PC-3 (cell line): ENCODE measurements around the gene ZNF423. TPM values are rescaled to one million over a fixed set of nuclear protein-coding genes. Genes with fewer than 3 reads are reported as not detected.

Experiments used
- ATAC-seq: fragments of 200-7000 bp; cut with Tn5 transposase; 2 replicates; pipeline ENCODE4 v1.9.1; 2020; ENCODE audit warnings: mild to moderate bottlenecking, moderate library complexity
- BruUV-seq: library from RNA; stranded (reverse); fragments of 400-500 nt; replicated peaks from 2 replicates; lab custom pipeline; 2021; lab: Mats Ljungman, UMichigan
- CTCF ChIA-PET: fragments of 300-600 bp; sonication (Branson Sonifier 250); formaldehyde crosslinking; loops from one replicate; lab custom pipeline; 2022; ENCODE audit warnings: antibody characterized with exemption; lab: Charles Lee
- POLR2A ChIA-PET: fragments of 300-600 bp; sonication (Branson Sonifier 250); formaldehyde crosslinking; loops from one replicate; lab custom pipeline; 2022; ENCODE audit warnings: antibody characterized with exemption; ENCODE audit not compliant: unreplicated experiment; lab: Charles Lee
- DNase-seq: peaks from one replicate; pipeline ENCODE4 v3.0.0-alpha.2; 2015
- H2AFZ ChIP-seq: fragments of 300-600 bp; sonication (generic); 2 replicates; pipeline ENCODE4 v1.6.0; 2016; ENCODE audit warnings: antibody characterized with exemption, low read length
- H3F3A ChIP-seq: fragments of 300-600 bp; sonication (generic); one replicate; pipeline ENCODE4 v1.6.0; 2017; ENCODE audit warnings: antibody characterized with exemption, low read length, control low read depth, mild to moderate bottlenecking; ENCODE audit not compliant: unreplicated experiment
- H3K27ac ChIP-seq: fragments of 300-600 bp; sonication (generic); 2 replicates; pipeline ENCODE4 v1.5.1; 2016; ENCODE audit warnings: mild to moderate bottlenecking, low read length
- H3K27me3 ChIP-seq: fragments of 300-600 bp; sonication (generic); 2 replicates; pipeline ENCODE4 v1.6.1; 2016; ENCODE audit warnings: low read length, mixed read lengths
- H3K36me3 ChIP-seq: fragments of 300-600 bp; sonication (generic); 2 replicates; pipeline ENCODE4 v1.6.1; 2016; ENCODE audit warnings: low read depth, mixed run types, low read length, mixed read lengths
- H3K4me1 ChIP-seq: fragments of 300-600 bp; sonication (generic); 2 replicates; pipeline ENCODE4 v1.5.1; 2016; ENCODE audit warnings: low read length; ENCODE audit not compliant: insufficient read depth
- H3K4me2 ChIP-seq: fragments of 300-600 bp; sonication (generic); 2 replicates; pipeline ENCODE4 v1.6.0; 2016; ENCODE audit warnings: low read length
- H3K4me3 ChIP-seq: fragments of 300-600 bp; sonication (generic); 2 replicates; pipeline ENCODE4 v1.5.1; 2016; ENCODE audit warnings: mild to moderate bottlenecking, low read length, mixed read lengths
- H3K79me2 ChIP-seq: fragments of 300-600 bp; sonication (generic); 2 replicates; pipeline ENCODE4 v1.6.1; 2017; ENCODE audit warnings: low read length, mixed read lengths
- H3K9ac ChIP-seq: fragments of 300-600 bp; sonication (generic); 2 replicates; pipeline ENCODE4 v1.6.0; 2016; ENCODE audit warnings: mild to moderate bottlenecking, low read length
- H3K9me2 ChIP-seq: fragments of 300-600 bp; sonication (generic); replicated peaks from 2 replicates; pipeline ENCODE4 v1.6.1; 2016; ENCODE audit warnings: mixed run types, low read length, mixed read lengths
- H3K9me3 ChIP-seq: fragments of 300-600 bp; sonication (generic); 2 replicates; pipeline ENCODE4 v1.6.1; 2016; ENCODE audit warnings: low read length, mixed read lengths
- H4K20me1 ChIP-seq: fragments of 300-600 bp; sonication (generic); 2 replicates; pipeline ENCODE4 v1.6.1; 2016; ENCODE audit warnings: low read length, mixed read lengths
- CTCF ChIP-seq: fragments of 300-600 bp; sonication (generic); conservative IDR thresholded peaks from 2 replicates; pipeline ENCODE4 v1.5.1; 2017; ENCODE audit warnings: antibody characterized with exemption, low read depth, mild to moderate bottlenecking, low read length
- EZH2 ChIP-seq: fragments of 300-600 bp; sonication (generic); IDR thresholded peaks from one replicate; pipeline ENCODE4 v1.6.1; 2017; ENCODE audit warnings: antibody characterized with exemption, mild to moderate bottlenecking, low read length; ENCODE audit not compliant: unreplicated experiment
- EZH2phosphoT487 ChIP-seq: fragments of 300-600 bp; sonication (generic); IDR thresholded peaks from 2 replicates; pipeline ENCODE4 v1.6.1; 2018; ENCODE audit warnings: mild to moderate bottlenecking, antibody characterized with exemption, low read length, borderline replicate concordance
- intact Hi-C: fragments of 100-400 bp; cut with micrococcal nuclease; formaldehyde crosslinking; loops from 2 replicates; pipeline ENCODE4 v1.9.0; 2023
- total RNA-seq: library from RNA; depleted of rRNA; stranded (reverse); fragments of >200 nt; gene quantifications from 2 replicates; pipeline ENCODE4 v1.2.3, GENCODE V29; 2014

The ZNF423 gene
- total RNA-seq, 1 experiment from 2014 or later, result not detected

- Histone ChIP-seq H3K36me3 (no peaks in the 10 kb centered on the region), H3K4me1 (no peaks in the 10 kb centered on the region), H3K4me2 (no peak overlapping the region), H3K27me3 (no peaks in the 10 kb centered on the region), H2AFZ (no peak overlapping the region), H3K9me3 (no peaks in the 10 kb centered on the region), H4K20me1 (no peaks in the 10 kb centered on the region), H3F3A (no peaks in the 10 kb centered on the region), H3K9ac (no peak overlapping the region), H3K27ac (no peak overlapping the region), H3K4me3 (no peak overlapping the region), H3K79me2 (no peaks in the 10 kb centered on the region), H3K9me2 (no peaks in the 10 kb centered on the region)
- ChIA-PET POLR2A (no interaction called here), CTCF (no interaction called here)
- TF ChIP-seq EZH2phosphoT487 (no peak), EZH2 (no peak), CTCF (no peak)
- intact Hi-C loops, result no loop called here
- ATAC-seq, result no peak
- no peak for DNase-seq
- no TSS peak for BruUV-seq
These were observed 205.3 kb downstream of the ZNF423 start for GRCh38 chr16:49650603-49651002.

- Histone ChIP-seq H2AFZ (no peak overlapping the region), H3K4me3 (no peak overlapping the region), H3K9ac (no peak overlapping the region), H3F3A (no peaks in the 10 kb centered on the region), H3K4me1 (no peaks in the 10 kb centered on the region), H3K9me3 (no peaks in the 10 kb centered on the region), H3K36me3 (no peaks in the 10 kb centered on the region), H3K4me2 (no peak overlapping the region), H3K27me3 (no peaks in the 10 kb centered on the region), H3K27ac (no peak overlapping the region), H4K20me1 (no peaks in the 10 kb centered on the region), H3K79me2 (no peaks in the 10 kb centered on the region), H3K9me2 (no peaks in the 10 kb centered on the region)
- TF ChIP-seq CTCF, result no peak
- TF ChIP-seq EZH2phosphoT487, result no peak
- TF ChIP-seq EZH2, result no peak
- intact Hi-C loops, result no loop called here
- BruUV-seq, result no TSS peak
- ATAC-seq (no peak), DNase-seq (peak; percentile 8)
- CTCF ChIA-PET, result no interaction called here
- POLR2A ChIA-PET, result no interaction called here
These were observed 206.7 kb downstream of the ZNF423 start for GRCh38 chr16:49649013-49649765.

- no peaks in the 10 kb centered on the region for H3K27me3 ChIP-seq
- H3K9me2 ChIP-seq, result no peaks in the 10 kb centered on the region
- no peaks in the 10 kb centered on the region for H3F3A ChIP-seq
- H3K4me2 ChIP-seq, result no peak overlapping the region
- TF ChIP-seq CTCF, result no peak
- no peak for TF ChIP-seq EZH2
- no peak for TF ChIP-seq EZH2phosphoT487
- no TSS peak for BruUV-seq
- ATAC-seq (no peak), DNase-seq (no peak)
- no peaks in the 10 kb centered on the region for H4K20me1 ChIP-seq
- H3K27ac ChIP-seq, result no peak overlapping the region
- H3K4me1 ChIP-seq, result no peaks in the 10 kb centered on the region
- no peaks in the 10 kb centered on the region for H3K9me3 ChIP-seq
- no peaks in the 10 kb centered on the region for H3K36me3 ChIP-seq
- intact Hi-C loops, result no loop called here
- no peak overlapping the region for H3K9ac ChIP-seq
- H3K4me3 ChIP-seq, result no peak overlapping the region
- POLR2A ChIA-PET, result no interaction called here
- CTCF ChIA-PET, result no interaction called here
- no peaks in the 10 kb centered on the region for H3K79me2 ChIP-seq
- H2AFZ ChIP-seq, result no peak overlapping the region
These were observed 208.2 kb downstream of the ZNF423 start for GRCh38 chr16:49647673-49648072.
